Endothelial cell of umbilical vein (primary cell): ENCODE results near the gene VIPR1.

Experiments
- EZH2 ChIP-seq: IDR thresholded peaks from 2 replicates; pipeline ENCODE4 v1.6.1; 2012; ENCODE audit warnings: borderline replicate concordance, low read depth, mild to moderate bottlenecking, moderate library complexity, low read length, inconsistent platforms; ENCODE audit not compliant: severe bottlenecking
- TF ChIP-seq, protein P1 (sequence below), 2 donors: IDR thresholded peaks; 1 replicate in 1 of 2; 2 replicates in 1 of 2; pipeline ENCODE4 v1.5.1; 2011; ENCODE audit warnings: low read length in 2 of 2, mild to moderate bottlenecking in 2 of 2, moderate library complexity in 2 of 2, control low read depth in 1 of 2, inconsistent platforms in 1 of 2, low read depth in 1 of 2; ENCODE audit not compliant: insufficient read depth in 1 of 2; ENCODE audit errors: extremely low read depth in 1 of 2

GRCh38 chr3:42489937-42490227 lies 12.6 kb upstream of the VIPR1 start:
- TF ChIP-seq EZH2: no peak
- TF ChIP-seq, protein P1, sequence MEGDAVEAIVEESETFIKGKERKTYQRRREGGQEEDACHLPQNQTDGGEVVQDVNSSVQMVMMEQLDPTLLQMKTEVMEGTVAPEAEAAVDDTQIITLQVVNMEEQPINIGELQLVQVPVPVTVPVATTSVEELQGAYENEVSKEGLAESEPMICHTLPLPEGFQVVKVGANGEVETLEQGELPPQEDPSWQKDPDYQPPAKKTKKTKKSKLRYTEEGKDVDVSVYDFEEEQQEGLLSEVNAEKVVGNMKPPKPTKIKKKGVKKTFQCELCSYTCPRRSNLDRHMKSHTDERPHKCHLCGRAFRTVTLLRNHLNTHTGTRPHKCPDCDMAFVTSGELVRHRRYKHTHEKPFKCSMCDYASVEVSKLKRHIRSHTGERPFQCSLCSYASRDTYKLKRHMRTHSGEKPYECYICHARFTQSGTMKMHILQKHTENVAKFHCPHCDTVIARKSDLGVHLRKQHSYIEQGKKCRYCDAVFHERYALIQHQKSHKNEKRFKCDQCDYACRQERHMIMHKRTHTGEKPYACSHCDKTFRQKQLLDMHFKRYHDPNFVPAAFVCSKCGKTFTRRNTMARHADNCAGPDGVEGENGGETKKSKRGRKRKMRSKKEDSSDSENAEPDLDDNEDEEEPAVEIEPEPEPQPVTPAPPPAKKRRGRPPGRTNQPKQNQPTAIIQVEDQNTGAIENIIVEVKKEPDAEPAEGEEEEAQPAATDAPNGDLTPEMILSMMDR (IDR thresholded peaks at IDR 0.05; ENCODE audit: extremely low read depth in 1 of 2, insufficient read depth in 1 of 2, low read depth in 1 of 2, low read length in 2 of 2): no peak
